ENCODE measurements around the gene PACS1.
"Not testable (repeated sequence)": the region's sequence is repeated elsewhere in the genome, so short reads cannot be mapped to it uniquely, and the experiment has no call there.

Gene PACS1

GRCh38 chr11:66109294-66109693 lies 39.2 kb downstream of the PACS1 start:
- no peak for DNase-seq (ENCODE audit: low read depth in 2 of 2)

DNA sequence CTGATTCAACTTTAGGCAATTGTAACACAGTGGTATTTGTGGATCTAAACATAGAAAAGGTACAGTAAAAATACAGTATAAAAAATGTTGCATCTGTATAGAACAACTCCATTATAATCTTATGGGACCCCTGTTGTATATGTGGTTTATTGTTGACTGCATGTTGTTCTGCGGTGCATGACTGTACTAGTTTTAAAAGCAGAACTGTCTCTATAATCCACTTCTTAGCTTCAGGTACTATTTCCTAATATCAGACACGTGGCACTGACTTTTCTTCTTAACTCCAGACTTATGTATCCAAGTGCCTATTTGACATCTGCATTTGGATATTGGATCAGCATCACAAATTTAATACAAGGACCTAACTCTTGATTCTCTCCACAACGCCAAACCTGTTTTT lies 41.1 kb downstream of the PACS1 start:
- no peak for DNase-seq (ENCODE audit: low read depth in 2 of 2)

- no peak for DNase-seq (ENCODE audit: low read depth in 2 of 2)
Measured at GRCh38 chr11:66112041-66112491, 42.0 kb downstream of the PACS1 start.

- peak; percentile 86 to 87 for DNase-seq (ENCODE audit: low read depth in 2 of 2)
Measured at GRCh38 chr11:66112601-66113499, 42.8 kb downstream of the PACS1 start.

- not testable (repeated sequence) for DNase-seq (ENCODE audit: low read depth in 2 of 2)
Measured at GRCh38 chr11:66114957-66115356, 44.9 kb downstream of the PACS1 start.

DNA sequence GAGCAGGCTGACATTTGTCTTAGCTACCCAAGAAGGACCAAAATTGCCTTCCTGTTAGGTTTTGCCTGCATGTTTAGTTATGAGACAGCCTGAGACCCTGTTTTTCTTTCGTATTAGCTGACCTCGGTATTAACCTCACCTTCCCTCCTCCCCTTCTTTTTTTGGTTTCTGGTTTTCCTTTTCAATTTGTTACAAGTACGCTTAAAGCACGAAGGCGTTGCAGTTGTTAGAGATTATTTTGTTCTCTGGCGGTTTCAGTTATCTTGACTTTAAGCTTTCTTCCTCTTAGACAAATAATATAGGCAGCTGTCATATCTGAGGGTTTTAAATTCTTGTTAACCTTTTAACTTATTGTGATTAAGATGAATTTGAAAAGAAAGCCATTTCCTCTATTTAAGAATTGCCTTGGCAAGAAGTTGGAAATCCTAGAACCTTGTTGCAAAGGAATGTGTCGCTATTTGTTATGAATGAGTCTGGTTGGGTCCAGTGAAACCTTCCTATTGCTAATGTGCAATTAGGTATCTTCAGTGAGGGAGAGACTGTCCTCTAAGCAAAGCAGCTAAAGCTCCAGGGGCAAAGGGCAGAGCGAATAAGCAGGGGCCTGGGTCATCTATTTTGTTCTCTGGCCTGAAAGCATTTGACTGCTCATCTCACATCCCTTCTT lies 45.7 kb downstream of the PACS1 start:
- no peak for DNase-seq (ENCODE audit: low read depth in 2 of 2)

- no peak for DNase-seq (ENCODE audit: low read depth in 2 of 2)
Measured at GRCh38 chr11:66116576-66117361, 46.7 kb downstream of the PACS1 start.

GRCh38 chr11:66118847-66119246 lies 48.8 kb downstream of the PACS1 start:
- no peak for DNase-seq (ENCODE audit: low read depth in 2 of 2)

- peak in 1 of 2 experiments; percentile 47 for DNase-seq (ENCODE audit: low read depth in 2 of 2)
Measured at GRCh38 chr11:66119348-66120133, 49.5 kb downstream of the PACS1 start.

GRCh38 chr11:66121466-66121865 lies 51.4 kb downstream of the PACS1 start:
- DNase-seq (ENCODE audit: low read depth in 2 of 2): no peak

DNA sequence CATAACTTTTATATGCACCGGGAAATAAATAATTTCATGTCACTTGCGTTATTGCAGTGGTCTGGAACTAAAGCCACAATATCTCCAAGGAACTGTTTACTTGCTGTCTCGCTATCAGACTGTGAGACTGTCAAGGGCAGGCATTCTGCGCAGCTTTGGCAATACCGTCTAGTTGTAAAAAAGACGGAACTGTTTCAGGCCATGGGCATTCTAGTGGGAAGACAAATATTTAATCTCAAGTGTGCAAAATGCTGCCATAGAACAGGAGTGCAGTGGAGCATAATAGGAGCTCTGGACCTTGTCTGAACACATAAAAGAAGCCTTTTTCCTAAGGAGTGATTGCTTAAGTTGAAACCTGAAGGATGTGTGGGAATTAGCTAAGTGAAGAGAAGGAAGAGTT lies 53.8 kb downstream of the PACS1 start:
- DNase-seq (ENCODE audit: low read depth in 2 of 2): no peak

DNA sequence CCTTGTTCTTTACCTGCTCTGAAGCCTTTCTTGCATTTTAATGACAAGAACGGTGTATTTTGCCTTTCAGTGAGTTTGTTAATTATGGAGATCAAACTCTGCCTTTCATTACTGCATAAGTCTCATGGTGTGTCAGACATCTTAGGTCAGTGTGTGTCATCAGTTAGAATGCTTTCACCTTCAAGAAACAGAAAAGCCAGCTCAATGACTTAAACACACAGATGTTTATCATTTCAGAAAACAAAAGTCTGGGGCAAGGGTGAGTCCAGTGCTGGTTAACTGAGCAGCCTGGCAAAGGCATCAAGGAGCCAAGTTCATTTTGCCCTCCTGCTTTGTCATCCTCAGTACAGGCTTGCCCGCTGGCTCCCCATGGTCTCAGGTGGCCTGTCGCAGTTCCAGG lies 54.5 kb downstream of the PACS1 start:
- no peak for DNase-seq (ENCODE audit: low read depth in 2 of 2)

- DNase-seq (ENCODE audit: low read depth in 2 of 2): no peak
Measured at GRCh38 chr11:66126064-66126463, 56.0 kb downstream of the PACS1 start.

DNA sequence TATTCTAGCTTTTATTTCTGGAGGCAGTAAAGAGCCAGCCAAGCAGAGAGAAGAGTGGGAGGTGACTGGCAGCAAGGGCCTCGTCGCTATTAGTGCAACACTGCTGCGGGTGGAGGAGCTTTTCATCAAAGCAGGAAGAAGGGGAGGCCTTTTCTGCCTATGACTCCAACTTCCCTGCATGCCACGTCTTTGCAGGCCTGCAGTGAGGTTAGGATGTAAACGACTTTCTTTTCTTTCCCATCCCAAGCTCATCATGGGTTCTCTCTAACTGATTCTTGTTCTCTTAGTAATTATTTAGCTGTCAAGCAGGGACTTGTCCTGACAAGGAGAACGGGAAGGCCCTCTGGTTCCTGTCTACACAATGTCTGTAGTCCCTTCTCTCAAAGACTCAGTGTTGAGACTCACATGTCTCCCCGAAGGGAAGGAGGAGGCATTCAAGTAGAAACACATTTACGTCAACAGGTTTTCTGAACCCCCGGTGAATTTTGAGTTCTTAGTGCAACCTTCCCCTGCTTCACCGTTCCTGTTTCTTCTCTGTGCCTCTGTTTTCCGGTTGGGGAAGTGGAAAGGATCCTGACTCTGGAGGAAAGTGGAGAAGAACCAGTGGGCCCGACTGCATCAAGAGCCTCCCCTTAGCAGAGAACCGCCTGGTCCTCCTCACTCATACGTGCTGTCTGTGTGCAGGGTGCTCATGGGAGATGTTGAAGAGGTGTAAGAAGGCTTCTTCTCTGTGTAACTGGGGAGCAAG lies 56.9 kb downstream of the PACS1 start:
- peak in 1 of 2 experiments; percentile 36 for DNase-seq (ENCODE audit: low read depth in 2 of 2)

DNA sequence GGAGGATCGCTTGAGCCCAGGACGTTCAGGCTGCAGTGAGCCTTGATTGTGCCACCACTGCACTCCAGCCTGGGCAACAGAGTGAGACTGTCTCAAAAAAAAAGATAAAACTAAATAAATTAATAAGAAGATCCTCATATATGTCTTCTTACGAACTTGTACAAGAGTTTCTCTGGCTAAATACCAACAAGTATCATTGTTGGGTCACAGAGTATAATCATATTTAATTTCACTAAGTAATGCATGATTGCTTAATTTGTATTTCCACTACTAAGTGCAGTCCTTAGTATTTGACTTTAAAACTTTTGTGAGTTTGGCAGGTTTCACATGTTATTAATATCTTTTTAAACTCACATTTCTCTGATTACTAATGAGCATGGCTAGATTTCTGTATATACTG lies 60.9 kb downstream of the PACS1 start:
- DNase-seq (ENCODE audit: low read depth in 2 of 2): no peak

GRCh38 chr11:66131937-66132632 lies 62.0 kb downstream of the PACS1 start:
- DNase-seq (ENCODE audit: low read depth in 2 of 2): no peak

- DNase-seq (ENCODE audit: low read depth in 2 of 2): no peak
Measured at GRCh38 chr11:66133216-66133775, 63.2 kb downstream of the PACS1 start.

DNA sequence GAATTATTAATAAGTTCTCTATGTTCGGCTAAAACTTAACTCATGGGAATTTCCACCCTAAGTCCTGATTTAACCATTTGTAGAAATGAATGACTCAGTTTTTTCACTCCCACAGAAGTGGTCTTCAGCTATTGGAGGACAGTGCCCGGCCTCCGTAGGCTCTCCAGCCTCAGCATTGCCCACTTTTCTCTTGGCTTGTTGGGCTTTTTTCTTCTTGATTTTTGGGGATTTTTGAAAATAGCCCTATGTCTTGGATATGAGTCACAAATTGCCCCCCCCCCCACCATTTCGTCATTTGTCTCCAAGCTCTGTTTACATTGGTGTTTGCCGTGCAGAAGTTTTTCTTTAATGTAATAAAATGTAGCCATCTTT lies 66.7 kb downstream of the PACS1 start:
- DNase-seq (ENCODE audit: low read depth in 2 of 2): no peak

GRCh38 chr11:66139817-66140404 lies 69.8 kb downstream of the PACS1 start:
- no peak for DNase-seq (ENCODE audit: low read depth in 2 of 2)

Data from fibroblast of skin of left biceps (primary cell).